HCT116 (cell line): Measurements from ENCODE around the gene FLNB. TPM values are rescaled to one million over a fixed set of nuclear protein-coding genes. Genes with fewer than 3 reads are reported as not detected.

Source experiments
- ATAC-seq: fragments of 200-7000 bp; cut with Tn5 transposase; 2 replicates; pipeline ENCODE4 v1.9.1; 2020; ENCODE audit warnings: mild to moderate bottlenecking, moderate library complexity
- BruUV-seq: library from RNA; stranded (reverse); fragments of 400-500 nt; replicated peaks from 2 replicates; lab custom pipeline; 2021; lab: Mats Ljungman, UMichigan
- CTCF ChIA-PET: fragments of 300-600 bp; sonication (Branson Sonifier 250); formaldehyde crosslinking; loops from one replicate; lab custom pipeline; 2021; ENCODE audit warnings: antibody characterized with exemption; lab: Charles Lee
- POLR2A ChIA-PET: fragments of 300-600, 350-600 bp; sonication (Branson Sonifier 250); formaldehyde crosslinking; loops from one replicate; lab custom pipeline; 2021; ENCODE audit warnings: antibody characterized with exemption; lab: Charles Lee
- RAD21 ChIA-PET, 2 experiments: fragments of 300-600 bp; sonication (Branson Sonifier 250); formaldehyde crosslinking; loops; one replicate each; lab custom pipeline; 2023; ENCODE audit warnings: low total read pairs in 2 of 2; ENCODE audit not compliant: uncharacterized antibody in 2 of 2, unreplicated experiment in 2 of 2, low non-redundant PET in 1 of 2; lab: Charles Lee
- DNase-seq: peaks from one replicate; pipeline ENCODE4 v3.0.0-alpha.2; 2010; ENCODE audit warnings: low read depth, low spot score
- H2AFZ ChIP-seq: fragments of 200-600 bp; shearing (Covaris generic), sonication (generic); 2 replicates; pipeline ENCODE4 v1.6.1; 2017; ENCODE audit warnings: low read depth, mixed run types, mixed read lengths, antibody characterized with exemption, low read length; ENCODE audit not compliant: poor library complexity, severe bottlenecking
- H3K27ac ChIP-seq: 2 replicates; pipeline ENCODE4 v1.5.1; 2012; ENCODE audit warnings: low read depth, low read length
- H3K27me3 ChIP-seq: fragments of 200-600 bp; sonication (generic); 2 replicates; pipeline ENCODE4 v1.6.1; 2016; ENCODE audit warnings: mixed run types, low read length, mixed read lengths; ENCODE audit not compliant: insufficient read depth
- H3K36me3 ChIP-seq, 2 experiments: fragments of 200-500 bp in 1 of 2; fragments of 200-600 bp in 1 of 2; sonication (Bioruptor generic) in 1 of 2; sonication (generic) in 1 of 2; 2 replicates each; pipeline versions ENCODE4 v1.5.1 to v1.6.1; 2014 to 2016; ENCODE audit warnings: low read length in 2 of 2, inconsistent platforms in 1 of 2, mixed read lengths in 1 of 2, mixed run types in 1 of 2; ENCODE audit not compliant: insufficient read depth in 2 of 2, control insufficient read depth in 1 of 2
- H3K4me1 ChIP-seq, 2 experiments: fragments of 200-600 bp in 1 of 2; sonication (generic) in 1 of 2; 2 replicates each; pipeline versions ENCODE4 v1.5.1 to v1.6.1; 2012 to 2017; ENCODE audit warnings: low read length in 2 of 2, inconsistent platforms in 1 of 2, mild to moderate bottlenecking in 1 of 2, mixed read lengths in 1 of 2, mixed run types in 1 of 2, moderate library complexity in 1 of 2; ENCODE audit not compliant: insufficient read depth in 2 of 2, control insufficient read depth in 1 of 2
- H3K4me2 ChIP-seq: fragments of 200-600 bp; sonication (generic); 2 replicates; pipeline ENCODE4 v1.6.1; 2017; ENCODE audit warnings: mixed run types, low read length, mixed read lengths
- H3K4me3 ChIP-seq, 2 experiments: fragments of 200-600 bp in 1 of 2; sonication (generic) in 1 of 2; replicated peaks in 1 of 2; 2 replicates each; pipeline ENCODE4 v1.5.1; 2011 to 2016; ENCODE audit warnings: low read length in 2 of 2, control low read depth in 1 of 2, low read depth in 1 of 2, mild to moderate bottlenecking in 1 of 2, mixed read lengths in 1 of 2, mixed run types in 1 of 2
- H3K79me2 ChIP-seq: fragments of 200-600 bp; sonication (generic); 2 replicates; pipeline ENCODE4 v1.6.1; 2017; ENCODE audit warnings: mild to moderate bottlenecking, mixed run types, low read length, moderate library complexity, mixed read lengths; ENCODE audit not compliant: insufficient read depth
- H3K9ac ChIP-seq: fragments of 200-600 bp; sonication (generic); 2 replicates; pipeline ENCODE4 v1.6.1; 2016; ENCODE audit warnings: low read length, mixed read lengths
- H3K9me2 ChIP-seq: fragments of 200-600 bp; sonication (generic), shearing (Covaris generic); 2 replicates; pipeline ENCODE4 v1.6.1; 2017; ENCODE audit warnings: mixed run types, mild to moderate bottlenecking, moderate library complexity; ENCODE audit not compliant: insufficient read depth
- H3K9me3 ChIP-seq, 2 experiments: fragments of 200-500 bp in 1 of 2; fragments of 200-600 bp in 1 of 2; sonication (Bioruptor generic) in 1 of 2; sonication (generic) in 1 of 2; 2 replicates each; pipeline ENCODE4 v1.6.1; 2014 to 2017; ENCODE audit warnings: low read length in 2 of 2, mixed read lengths in 2 of 2, inconsistent platforms in 1 of 2, low read depth in 1 of 2, mild to moderate bottlenecking in 1 of 2, mixed run types in 1 of 2, moderate library complexity in 1 of 2; ENCODE audit not compliant: control insufficient read depth in 1 of 2, insufficient read depth in 1 of 2
- H4K20me1 ChIP-seq: fragments of 200-600 bp; sonication (generic), shearing (Covaris generic); 2 replicates; pipeline ENCODE4 v1.6.1; 2017; ENCODE audit warnings: mixed run types, mild to moderate bottlenecking, moderate library complexity; ENCODE audit not compliant: insufficient read depth
- CTCF ChIP-seq, 3 experiments: fragments of 200-600 bp in 1 of 3; sonication (generic) in 1 of 3; IDR thresholded peaks in 2 of 3; conservative IDR thresholded peaks in 1 of 3; 2 replicates each; pipeline ENCODE4 v1.5.1; 2012 to 2017; ENCODE audit warnings: low read depth in 2 of 3, low read length in 2 of 3, antibody characterized with exemption in 1 of 3, borderline replicate concordance in 1 of 3, control low read depth in 1 of 3, mild to moderate bottlenecking in 1 of 3, mixed read lengths in 1 of 3, mixed run types in 1 of 3, moderate library complexity in 1 of 3; ENCODE audit not compliant: insufficient read depth in 1 of 3
- EGR1 ChIP-seq: IDR thresholded peaks from 2 replicates; pipeline ENCODE4 v1.6.1; 2012; ENCODE audit warnings: low read depth
- FOSL1 ChIP-seq: IDR thresholded peaks from 2 replicates; pipeline ENCODE4 v1.6.1; 2012; ENCODE audit warnings: low read depth
- YY1 ChIP-seq: IDR thresholded peaks from 2 replicates; pipeline ENCODE4 v1.6.1; 2011; ENCODE audit warnings: low read length, low read depth, moderate library complexity, mild to moderate bottlenecking; ENCODE audit not compliant: insufficient replicate concordance; ENCODE audit errors: extremely low read depth
- intact Hi-C: fragments of 100-400 bp; cut with micrococcal nuclease; formaldehyde crosslinking; loops from 2 replicates; pipeline ENCODE4 v1.10.0; 2022
- total RNA-seq: library from RNA; stranded (reverse); gene quantifications from one replicate; pipeline ENCODE4 v1.2.1, GENCODE V29; 2021; ENCODE audit not compliant: unreplicated experiment

FLNB gene
- total RNA-seq, 1 experiment from 2014 or later = 116 TPM

DNA sequence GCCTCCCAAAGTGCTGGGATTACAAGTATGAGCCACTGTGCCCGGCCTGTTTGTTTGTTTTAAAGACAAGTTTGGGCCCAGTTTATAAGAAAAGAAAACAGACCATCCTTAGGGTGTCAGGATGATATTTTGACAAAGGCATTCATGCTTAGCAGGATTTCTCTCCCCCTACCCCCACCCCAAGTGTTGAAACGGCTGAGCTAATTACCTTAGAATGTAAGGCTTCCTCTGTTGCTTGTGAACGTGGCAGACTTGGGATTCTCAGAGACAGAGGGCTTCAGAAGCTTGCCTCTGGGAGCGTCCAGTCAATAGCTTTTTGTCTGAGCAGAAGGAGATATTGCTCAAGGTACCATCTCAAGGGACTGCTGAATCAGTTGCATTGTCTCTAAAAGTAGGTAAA, 24.0 kb downstream of the FLNB start:
- Histone ChIP-seq H3K36me3 (no peaks in the 10 kb centered on the region), H2AFZ (no peak overlapping the region), H3K9me3 (no peaks in the 10 kb centered on the region), H3K9ac (no peak overlapping the region), H3K9me2 (no peaks in the 10 kb centered on the region), H4K20me1 (no peaks in the 10 kb centered on the region), H3K27ac (no peak overlapping the region), H3K27me3 (no peaks in the 10 kb centered on the region), H3K4me1 (peaks cover 19 to 28% of the 10 kb centered on the region in 2 experiments; a peak in 3 of 4 replicates), H3K4me2 (no peak overlapping the region), H3K79me2 (peaks cover 80% of the 10 kb centered on the region), H3K4me3 (no peak overlapping the region)
- BruUV-seq = no TSS peak
- RAD21 ChIA-PET = no interaction called here
- CTCF ChIA-PET = no interaction called here
- intact Hi-C loops = no loop called here
- no peak for TF ChIP-seq EGR1
- no peak for TF ChIP-seq YY1
- POLR2A ChIA-PET = no interaction called here
- DNase-seq (no peak), ATAC-seq (no peak)

- Histone ChIP-seq H3K4me2 (no peak overlapping the region), H3K9me3 (no peaks in the 10 kb centered on the region), H3K27me3 (no peaks in the 10 kb centered on the region), H3K79me2 (peaks cover 83% of the 10 kb centered on the region), H3K9me2 (no peaks in the 10 kb centered on the region), H3K4me1 (peaks cover 26 to 39% of the 10 kb centered on the region in 2 experiments), H3K9ac (no peak overlapping the region), H2AFZ (no peak overlapping the region), H3K4me3 (no peak overlapping the region), H3K27ac (no peak overlapping the region), H4K20me1 (no peaks in the 10 kb centered on the region), H3K36me3 (no peaks in the 10 kb centered on the region)
- ChIA-PET POLR2A (no interaction called here), RAD21 (no interaction called here), CTCF (no interaction called here)
- DNase-seq = no peak
- TF ChIP-seq CTCF (IDR thresholded peaks at IDR 0.05 in 2 of 3, conservative IDR thresholded peaks at IDR 0.05 in 1 of 3; ENCODE audit: borderline replicate concordance in 1 of 3, insufficient read depth in 1 of 3, low read depth in 2 of 3, low read length in 2 of 3) (no peak), FOSL1 (no peak)
- intact Hi-C loops = no loop called here
- peak; percentile 50 for ATAC-seq
- BruUV-seq = no TSS peak
These were observed 26.7 kb downstream of the FLNB start for GRCh38 chr3:58034738-58035523.
